DOHH2 (cell line): ENCODE results near the gene MAST2.

Experiments used
- H3F3A ChIP-seq: fragments of 200-600 bp; sonication (generic), shearing (Covaris generic); 2 replicates; pipeline ENCODE4 v1.6.0; 2016; ENCODE audit warnings: antibody characterized with exemption, mild to moderate bottlenecking; ENCODE audit not compliant: control insufficient read depth, insufficient read depth
- H3K27ac ChIP-seq: fragments of 200-600 bp; sonication (generic); 2 replicates; pipeline ENCODE4 v1.5.1; 2014; ENCODE audit warnings: low read depth, mild to moderate bottlenecking, low read length, moderate library complexity
- H3K27me3 ChIP-seq: fragments of 200-600 bp; sonication (generic); 2 replicates; pipeline ENCODE4 v1.6.1; 2014; ENCODE audit warnings: mild to moderate bottlenecking, low read length, mixed read lengths; ENCODE audit not compliant: control insufficient read depth
- H3K36me3 ChIP-seq: fragments of 200-600 bp; sonication (generic); 2 replicates; pipeline ENCODE4 v1.6.1; 2014; ENCODE audit warnings: mild to moderate bottlenecking, low read length, moderate library complexity, mixed read lengths; ENCODE audit not compliant: control insufficient read depth
- H3K4me1 ChIP-seq: fragments of 200-600 bp; sonication (generic); 2 replicates; pipeline ENCODE4 v1.6.1; 2014; ENCODE audit warnings: mild to moderate bottlenecking, low read length, mixed read lengths; ENCODE audit not compliant: control insufficient read depth
- H3K4me2 ChIP-seq: fragments of 200-600 bp; sonication (generic); 2 replicates; pipeline ENCODE4 v1.6.0; 2014; ENCODE audit warnings: mild to moderate bottlenecking, low read length, moderate library complexity
- H3K4me3 ChIP-seq: fragments of 200-600 bp; sonication (generic); 2 replicates; pipeline ENCODE4 v1.5.1; 2014; ENCODE audit warnings: mild to moderate bottlenecking, low read length, mixed read lengths
- H3K79me2 ChIP-seq: fragments of 200-600 bp; sonication (generic); 2 replicates; pipeline ENCODE4 v1.6.1; 2014; ENCODE audit warnings: mild to moderate bottlenecking, low read length, mixed read lengths; ENCODE audit not compliant: control insufficient read depth
- H3K9me2 ChIP-seq: fragments of 200-600 bp; sonication (generic); replicated peaks from 2 replicates; pipeline ENCODE4 v1.6.1; 2014; ENCODE audit warnings: mild to moderate bottlenecking, low read length, mixed read lengths; ENCODE audit not compliant: control insufficient read depth
- H3K9me3 ChIP-seq: fragments of 200-600 bp; sonication (generic); 2 replicates; pipeline ENCODE4 v1.6.1; 2014; ENCODE audit warnings: antibody characterized with exemption, low read length, mixed read lengths; ENCODE audit not compliant: control insufficient read depth, insufficient read depth
- H4K20me1 ChIP-seq: fragments of 200-600 bp; sonication (generic); 2 replicates; pipeline ENCODE4 v1.6.0; 2014; ENCODE audit warnings: low read depth, mild to moderate bottlenecking, antibody characterized with exemption, low read length, moderate library complexity; ENCODE audit not compliant: control insufficient read depth, insufficient read depth
- CTCF ChIP-seq: fragments of 200-600 bp; sonication (generic); IDR thresholded peaks from one replicate; pipeline ENCODE4 v1.5.1; 2014; ENCODE audit warnings: antibody characterized with exemption, mild to moderate bottlenecking, low read depth, low read length; ENCODE audit not compliant: poor library complexity, severe bottlenecking
- EZH2phosphoT487 ChIP-seq: fragments of 200-600 bp; sonication (generic); IDR thresholded peaks from 2 replicates; pipeline ENCODE4 v1.6.1; 2017; ENCODE audit warnings: borderline replicate concordance, mild to moderate bottlenecking, antibody characterized with exemption, low read length, moderate library complexity, mixed read lengths

The MAST2 gene

DNA sequence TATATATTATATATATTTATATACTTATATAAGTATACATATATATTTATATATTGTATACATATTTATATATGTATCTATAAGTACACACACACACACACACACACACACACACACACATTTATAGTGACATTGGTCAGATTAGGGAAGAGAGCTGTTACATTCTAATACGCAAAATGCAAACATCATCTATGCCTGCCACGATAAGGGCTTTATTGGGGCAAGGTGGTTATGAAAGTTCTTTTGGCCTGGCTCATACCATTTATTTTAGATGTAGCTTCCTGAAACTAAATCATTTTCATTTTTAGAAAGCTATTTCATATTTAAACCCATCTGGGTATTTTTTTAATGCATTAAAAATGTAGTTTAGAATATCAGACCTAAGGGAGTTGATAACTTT lies 82.8 kb downstream of the MAST2 start:
- TF ChIP-seq EZH2phosphoT487, result no peak
- TF ChIP-seq CTCF, result no peak
- no peak overlapping the region for H3K4me3 ChIP-seq
- no peaks in the 10 kb centered on the region for H3K9me2 ChIP-seq
- H4K20me1 ChIP-seq, result no peaks in the 10 kb centered on the region
- no peaks in the 10 kb centered on the region for H3F3A ChIP-seq
- H3K27me3 ChIP-seq, result no peaks in the 10 kb centered on the region
- H3K4me2 ChIP-seq, result no peak overlapping the region
- H3K9me3 ChIP-seq, result no peaks in the 10 kb centered on the region
- no peaks in the 10 kb centered on the region for H3K4me1 ChIP-seq
- H3K36me3 ChIP-seq, result peaks cover 22% of the 10 kb centered on the region
- no peak overlapping the region for H3K27ac ChIP-seq
- H3K79me2 ChIP-seq, result peaks cover 74% of the 10 kb centered on the region

DNA sequence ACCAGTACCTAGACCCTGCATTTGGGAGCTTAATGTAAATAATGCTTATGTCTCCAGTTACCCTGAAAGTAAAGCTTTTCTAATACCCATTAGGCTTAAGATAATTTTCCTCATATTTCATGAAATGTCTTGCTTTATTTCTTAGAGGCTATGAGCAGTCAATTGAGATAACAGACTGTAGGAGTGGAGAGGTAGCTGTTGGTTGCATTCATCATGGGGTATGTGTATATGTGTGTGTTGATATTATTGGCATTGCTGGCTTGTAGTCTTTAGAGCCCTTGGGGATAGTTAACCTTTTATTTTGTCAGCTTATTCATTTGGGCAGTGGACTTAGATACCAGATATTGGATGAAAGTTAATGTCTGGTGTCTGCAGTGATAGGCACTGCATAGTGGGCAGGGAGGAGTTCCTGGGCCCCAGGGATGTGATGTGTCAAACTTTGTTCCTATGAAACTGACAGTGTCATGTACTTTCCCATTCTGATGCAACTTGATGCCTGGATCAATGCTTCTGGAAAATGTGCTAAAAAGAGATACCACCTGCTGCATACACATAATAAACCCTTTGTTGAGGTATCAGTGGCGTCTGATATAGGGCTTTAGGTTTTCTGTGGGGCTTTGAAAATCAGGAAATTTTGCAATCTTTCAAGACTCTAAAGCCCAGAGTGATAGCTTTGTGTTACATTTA lies 83.9 kb downstream of the MAST2 start:
- Histone ChIP-seq H3K9me3 (no peaks in the 10 kb centered on the region), H3K4me2 (no peak overlapping the region), H3K79me2 (peaks cover 79% of the 10 kb centered on the region), H3K4me1 (no peaks in the 10 kb centered on the region), H3K27me3 (no peaks in the 10 kb centered on the region), H3K9me2 (no peaks in the 10 kb centered on the region), H3K36me3 (peaks cover 24% of the 10 kb centered on the region), H3K4me3 (no peak overlapping the region), H4K20me1 (no peaks in the 10 kb centered on the region), H3F3A (no peaks in the 10 kb centered on the region), H3K27ac (no peak overlapping the region)
- TF ChIP-seq EZH2phosphoT487 (no peak), CTCF (no peak)

DNA sequence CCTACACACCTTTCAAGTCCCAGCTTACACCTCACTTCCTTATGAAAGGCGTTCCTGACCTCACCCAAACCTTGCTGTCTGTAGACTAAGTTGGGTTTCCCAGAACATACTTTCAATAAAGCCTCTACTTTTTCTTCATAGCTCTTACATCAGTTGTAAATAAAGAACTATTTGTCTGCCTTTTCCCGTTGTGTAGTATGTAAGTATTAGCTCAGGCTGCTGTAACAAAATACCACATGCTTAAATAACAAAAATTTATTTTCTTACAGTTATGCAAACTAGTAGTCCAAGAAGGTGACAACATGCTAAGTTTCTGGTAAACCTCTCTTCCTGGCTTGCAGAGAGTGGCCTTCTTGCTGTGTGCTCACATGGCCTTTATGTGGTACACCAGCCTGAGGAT lies 86.7 kb downstream of the MAST2 start:
- no peaks in the 10 kb centered on the region for H3K9me2 ChIP-seq
- no peaks in the 10 kb centered on the region for H3K27me3 ChIP-seq

More for the DNA sequence above, 86.7 kb downstream of the MAST2 start:
- H4K20me1 ChIP-seq, result 0 out of 2 replicates have a peak, but pooled peaks cover 1% of the 10 kb centered on the region
- H3F3A ChIP-seq, result no peaks in the 10 kb centered on the region
- no peaks in the 10 kb centered on the region for H3K9me3 ChIP-seq
- peaks cover 24% of the 10 kb centered on the region for H3K36me3 ChIP-seq
- H3K4me2 ChIP-seq, result no peak overlapping the region
- no peak overlapping the region for H3K4me3 ChIP-seq
- H3K79me2 ChIP-seq, result peaks cover 76% of the 10 kb centered on the region
- H3K4me1 ChIP-seq, result no peaks in the 10 kb centered on the region
- no peak overlapping the region for H3K27ac ChIP-seq
- TF ChIP-seq EZH2phosphoT487 (no peak), CTCF (no peak)
